Fibroblast of lung (primary cell): Measurements from ENCODE around the gene SYT17.

Source experiments
- CTCF ChIP-seq, 2 donors: IDR thresholded peaks in 1 of 2; conservative IDR thresholded peaks in 1 of 2; 1 replicate in 1 of 2; 2 replicates in 1 of 2; pipeline ENCODE4 v1.5.1; 2011 to 2012; ENCODE audit warnings: low read length in 2 of 2, control low read depth in 1 of 2, inconsistent platforms in 1 of 2, low read depth in 1 of 2, mild to moderate bottlenecking in 1 of 2
- EZH2 ChIP-seq: IDR thresholded peaks from 2 replicates; pipeline ENCODE4 v1.5.1; 2012; ENCODE audit warnings: low read length, control low read depth, mild to moderate bottlenecking; ENCODE audit errors: missing control alignments

- TF ChIP-seq CTCF (conservative IDR thresholded peaks at IDR 0.05 in 1 of 2, IDR thresholded peaks at IDR 0.05 in 1 of 2; ENCODE audit: low read depth in 1 of 2, low read length in 2 of 2) (no peak), EZH2 (no peak)
Measured at GRCh38 chr16:19137201-19138128, 30.6 kb upstream of the SYT17 start.
